ENCODE measurements around the gene TBC1D9. TPM values are rescaled to one million over a fixed set of nuclear protein-coding genes. Genes with fewer than 3 reads are reported as not detected.
"Not testable (repeated sequence)": the region's sequence is repeated elsewhere in the genome, so short reads cannot be mapped to it uniquely, and the experiment has no call there.

TBC1D9 gene
- total RNA-seq, result under 1 TPM; 0.05 to 0.33 TPM

GRCh38 chr4:140756319-140757231, at the start of gene TBC1D9:
Gene TBC1D9 (minus strand): TSS chr4:140756385. CDS start chr4:140756045, 340 bp downstream.
- ATAC-seq (peak; percentile 39 to 53), DNase-seq (ENCODE audit: low spot score) (no peak)
- Mint-ChIP-seq H3K4me3 (no peak within 1 kb of the TSS), H3K4me1 (ENCODE audit: low read depth in 2 of 2) (no peaks in the 10 kb centered on the region), H3K9me3 (peaks cover 4% of the 10 kb centered on the region), H3K36me3 (peaks cover 5% of the 10 kb centered on the region), H3K27ac (no peak within 1 kb of the TSS), H3K27me3 (peaks cover 27 to 50% of the 10 kb centered on the region in 2 donors)

GRCh38 chr4:140805293-140805692, 49.1 kb upstream of the TBC1D9 start:
- H3K4me1 Mint-ChIP-seq (ENCODE audit: low read depth in 2 of 2), result no peaks in the 10 kb centered on the region
- H3K27me3 Mint-ChIP-seq, result peaks cover 17 to 31% of the 10 kb centered on the region in 2 donors

GRCh38 chr4:140802591-140802990, 46.4 kb upstream of the TBC1D9 start:
- H3K36me3 Mint-ChIP-seq, result no peaks in the 10 kb centered on the region
- ATAC-seq (no peak), DNase-seq (ENCODE audit: low spot score) (no peak)
- H3K4me1 Mint-ChIP-seq (ENCODE audit: low read depth in 2 of 2), result no peaks in the 10 kb centered on the region
- peaks cover 15 to 26% of the 10 kb centered on the region in 2 donors for H3K27me3 Mint-ChIP-seq
- no peaks in the 10 kb centered on the region for H3K9me3 Mint-ChIP-seq
- no peak overlapping the region for H3K4me3 Mint-ChIP-seq
- H3K27ac Mint-ChIP-seq, result no peak overlapping the region

More at GRCh38 chr4:140805293-140805692, 49.1 kb upstream of the TBC1D9 start:
- Mint-ChIP-seq H3K36me3 (no peaks in the 10 kb centered on the region), H3K27ac (no peak overlapping the region), H3K9me3 (no peaks in the 10 kb centered on the region), H3K4me3 (no peak overlapping the region)
- DNase-seq (ENCODE audit: low spot score) (no peak), ATAC-seq (no peak)

DNA sequence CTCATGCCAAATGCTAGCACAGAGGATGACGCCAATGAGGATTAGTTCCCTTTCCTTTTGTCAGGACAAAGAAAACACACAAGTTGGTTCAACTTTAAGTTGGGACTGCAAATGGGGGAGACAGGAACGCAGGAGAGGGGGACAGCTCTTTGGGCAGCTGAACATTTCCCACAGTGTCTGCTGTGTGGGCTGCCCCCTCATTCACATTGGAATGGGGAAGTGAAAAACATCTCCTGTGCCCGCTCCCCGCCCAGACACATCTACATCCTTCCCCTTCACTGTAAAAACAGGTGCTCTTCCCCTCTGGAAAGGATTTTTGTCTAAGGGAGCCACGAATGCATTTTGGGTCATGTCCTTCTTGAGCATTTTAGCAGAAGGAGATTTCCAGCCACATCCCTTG, 44.5 kb upstream of the TBC1D9 start:
- Mint-ChIP-seq H3K4me3 (no peak overlapping the region), H3K9me3 (no peaks in the 10 kb centered on the region), H3K27ac (no peak overlapping the region), H3K36me3 (no peaks in the 10 kb centered on the region), H3K4me1 (ENCODE audit: low read depth in 2 of 2) (no peaks in the 10 kb centered on the region), H3K27me3 (peaks cover 15 to 20% of the 10 kb centered on the region in 2 donors)
- DNase-seq (ENCODE audit: low spot score), result no peak
- ATAC-seq, result no peak

DNA sequence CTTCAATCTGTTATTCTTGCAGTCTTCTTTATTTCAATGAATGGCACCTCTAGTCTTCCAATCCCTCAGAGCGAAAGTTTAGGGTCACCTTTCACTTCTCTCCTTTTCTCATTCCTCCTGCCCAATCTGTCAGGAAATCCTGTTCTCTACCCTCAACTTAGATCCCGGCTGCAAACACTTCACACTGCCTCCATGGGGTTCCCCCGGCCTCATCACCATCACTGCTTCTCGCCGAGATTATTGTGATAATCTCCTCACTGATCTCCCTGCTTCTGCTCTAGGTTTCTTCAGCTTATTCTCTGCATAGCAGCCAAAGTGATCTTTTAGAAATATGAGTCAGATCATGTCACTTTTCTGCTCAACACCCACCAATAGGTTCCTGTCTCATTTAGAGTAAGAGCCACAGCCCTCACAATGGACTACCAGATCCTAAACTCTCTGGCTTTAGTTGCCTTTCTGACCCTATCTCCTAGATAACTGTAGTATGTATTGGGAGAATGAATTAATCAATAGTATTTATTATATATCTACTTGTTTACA, 43.6 kb upstream of the TBC1D9 start:
- H3K36me3 Mint-ChIP-seq, result no peaks in the 10 kb centered on the region

DNA sequence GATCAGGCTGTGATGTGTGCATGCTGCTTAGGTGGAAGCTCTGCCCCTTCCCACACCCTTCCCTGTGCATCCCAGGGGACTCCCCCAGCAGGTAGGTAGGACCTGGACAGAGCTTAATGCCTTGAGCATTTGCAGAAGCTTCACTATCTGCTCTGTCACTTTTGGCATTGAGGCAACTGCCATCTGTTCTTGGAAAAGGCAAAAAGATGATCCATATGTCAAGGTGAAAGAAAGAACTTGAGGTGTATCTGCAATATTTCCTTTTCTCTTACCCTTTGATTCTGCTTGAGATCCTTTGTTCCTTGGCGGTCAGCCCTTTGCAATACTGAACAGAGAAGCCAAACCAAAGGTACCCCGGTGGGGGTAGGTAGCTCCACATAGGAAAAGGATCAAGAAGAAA, 37.1 kb upstream of the TBC1D9 start:
- Mint-ChIP-seq H3K27me3 (peaks cover 0 to 2% of the 10 kb centered on the region in 2 donors), H3K27ac (no peak overlapping the region), H3K36me3 (no peaks in the 10 kb centered on the region), H3K4me1 (ENCODE audit: low read depth in 2 of 2) (no peaks in the 10 kb centered on the region), H3K9me3 (no peaks in the 10 kb centered on the region), H3K4me3 (no peak overlapping the region)
- ATAC-seq, result no peak
- no peak for DNase-seq (ENCODE audit: low spot score)

More for the DNA sequence above, 43.6 kb upstream of the TBC1D9 start:
- no peak for ATAC-seq
- no peak overlapping the region for H3K27ac Mint-ChIP-seq
- peaks cover 11 to 15% of the 10 kb centered on the region in 2 donors for H3K27me3 Mint-ChIP-seq
- no peak overlapping the region for H3K4me3 Mint-ChIP-seq
- no peaks in the 10 kb centered on the region for H3K9me3 Mint-ChIP-seq
- DNase-seq (ENCODE audit: low spot score), result no peak
- H3K4me1 Mint-ChIP-seq (ENCODE audit: low read depth in 2 of 2), result no peaks in the 10 kb centered on the region

DNA sequence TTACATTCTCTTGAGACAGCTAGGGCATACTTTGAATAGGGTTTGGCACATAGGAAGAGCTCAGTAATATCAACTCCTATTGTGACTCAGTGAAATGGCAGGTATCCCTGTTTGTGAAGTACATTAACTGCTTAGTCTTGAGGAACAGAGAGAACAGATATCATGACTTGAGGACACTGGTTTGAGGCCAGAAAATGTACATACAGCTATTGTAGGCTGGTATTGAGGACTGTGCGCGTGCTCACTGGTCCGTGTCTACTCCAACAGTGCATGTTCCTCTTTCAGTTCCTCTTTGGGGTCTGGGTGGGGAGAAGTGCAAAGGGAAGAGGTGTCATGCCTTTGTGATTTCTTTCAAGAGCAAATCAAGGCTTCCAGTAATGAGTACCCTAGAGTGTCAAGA, 34.6 kb upstream of the TBC1D9 start:
- Mint-ChIP-seq H3K4me1 (ENCODE audit: low read depth in 2 of 2) (no peaks in the 10 kb centered on the region), H3K9me3 (peaks cover 3% of the 10 kb centered on the region), H3K27ac (no peak overlapping the region), H3K4me3 (no peak overlapping the region), H3K27me3 (peaks cover 0 to 1% of the 10 kb centered on the region in 2 donors), H3K36me3 (no peaks in the 10 kb centered on the region)
- no peak for ATAC-seq
- DNase-seq (ENCODE audit: low spot score), result no peak

DNA sequence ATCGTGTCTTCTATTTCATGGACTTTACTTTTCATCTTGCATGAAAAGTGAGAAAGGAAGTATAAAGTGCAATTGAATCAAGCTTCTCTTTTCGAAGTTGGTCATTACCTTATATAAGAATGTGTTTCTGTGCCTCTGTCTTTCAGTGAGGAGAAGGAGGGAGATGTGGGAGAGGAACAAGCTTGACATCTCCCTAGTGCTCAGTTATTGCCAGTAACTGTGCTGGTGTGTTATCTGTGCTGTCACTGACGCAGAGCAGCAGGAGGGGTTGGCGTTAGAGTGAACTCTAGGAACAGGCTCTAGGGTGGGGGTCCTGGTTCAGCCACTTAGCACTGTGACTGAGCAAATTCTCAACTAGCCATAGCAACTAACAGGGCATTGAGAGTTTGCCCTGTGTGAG, 34.0 kb upstream of the TBC1D9 start:
- ATAC-seq, result no peak
- Mint-ChIP-seq H3K27me3 (peaks cover 0 to 2% of the 10 kb centered on the region in 2 donors), H3K36me3 (no peaks in the 10 kb centered on the region), H3K4me1 (ENCODE audit: low read depth in 2 of 2) (no peaks in the 10 kb centered on the region), H3K9me3 (peaks cover 3% of the 10 kb centered on the region), H3K27ac (no peak overlapping the region), H3K4me3 (no peak overlapping the region)
- no peak for DNase-seq (ENCODE audit: low spot score)

DNA sequence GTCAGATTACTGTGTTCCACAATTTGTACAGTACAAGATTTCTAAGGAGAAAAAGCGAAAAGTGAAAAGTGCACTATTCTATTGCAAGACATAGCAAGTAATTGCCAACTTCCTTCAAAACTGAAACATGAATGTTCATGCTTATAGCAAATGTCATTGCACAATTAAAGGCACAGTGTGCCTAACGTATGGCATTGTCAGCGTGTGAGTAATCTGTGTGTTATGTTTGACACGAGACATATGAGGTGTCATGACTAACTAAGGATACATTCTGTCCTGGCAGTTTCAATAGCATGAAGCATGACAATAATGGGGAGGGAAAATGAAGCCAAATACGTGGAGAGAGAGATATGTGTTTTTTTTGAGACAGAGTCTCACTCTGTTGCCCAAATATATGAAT, 33.6 kb upstream of the TBC1D9 start:
- Mint-ChIP-seq H3K27ac (no peak overlapping the region), H3K4me3 (no peak overlapping the region), H3K9me3 (peaks cover 3% of the 10 kb centered on the region), H3K4me1 (ENCODE audit: low read depth in 2 of 2) (no peaks in the 10 kb centered on the region), H3K36me3 (no peaks in the 10 kb centered on the region), H3K27me3 (peaks cover 0 to 2% of the 10 kb centered on the region in 2 donors)
- ATAC-seq (no peak), DNase-seq (ENCODE audit: low spot score) (no peak)

DNA sequence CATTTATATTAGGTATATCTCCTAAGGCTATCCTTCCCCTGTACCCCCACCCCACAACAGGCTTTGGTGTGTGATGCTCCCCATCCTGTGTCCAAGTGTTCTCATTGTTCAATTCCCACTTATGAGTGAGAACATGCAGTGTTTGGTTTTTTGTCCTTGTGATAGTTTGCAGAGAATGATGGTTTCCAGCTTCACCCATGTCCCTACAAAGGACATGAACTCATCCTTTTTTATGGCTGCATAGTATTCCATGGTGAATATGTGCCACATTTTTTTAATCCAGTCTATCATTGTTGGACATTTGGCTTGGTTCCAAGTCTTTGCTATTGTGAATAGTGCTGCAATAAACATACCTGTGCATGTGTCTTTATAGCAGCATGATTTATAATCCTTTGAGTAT, 26.6 kb upstream of the TBC1D9 start:
- not testable (repeated sequence) for H3K4me1 Mint-ChIP-seq (ENCODE audit: low read depth in 2 of 2); H3K36me3 Mint-ChIP-seq; H3K9me3 Mint-ChIP-seq; H3K27me3 Mint-ChIP-seq; ATAC-seq; H3K27ac Mint-ChIP-seq; H3K4me3 Mint-ChIP-seq; DNase-seq (ENCODE audit: low spot score)

GRCh38 chr4:140781596-140781995, 25.4 kb upstream of the TBC1D9 start:
- Mint-ChIP-seq H3K4me1 (ENCODE audit: low read depth in 2 of 2) (no peaks in the 10 kb centered on the region), H3K9me3 (no peaks in the 10 kb centered on the region), H3K4me3 (no peak overlapping the region), H3K27ac (no peak overlapping the region), H3K36me3 (no peaks in the 10 kb centered on the region), H3K27me3 (peaks cover 0 to 2% of the 10 kb centered on the region in 2 donors)
- no peak for DNase-seq (ENCODE audit: low spot score)
- ATAC-seq, result no peak

- Mint-ChIP-seq H3K36me3 (no peaks in the 10 kb centered on the region), H3K9me3 (peaks cover 4% of the 10 kb centered on the region), H3K4me3 (no peak overlapping the region), H3K27ac (no peak overlapping the region), H3K27me3 (peaks cover 8 to 9% of the 10 kb centered on the region in 2 donors), H3K4me1 (ENCODE audit: low read depth in 2 of 2) (no peaks in the 10 kb centered on the region)
- no peak for ATAC-seq
- no peak for DNase-seq (ENCODE audit: low spot score)
Observed at GRCh38 chr4:140777894-140778293, 21.7 kb upstream of the TBC1D9 start.

DNA sequence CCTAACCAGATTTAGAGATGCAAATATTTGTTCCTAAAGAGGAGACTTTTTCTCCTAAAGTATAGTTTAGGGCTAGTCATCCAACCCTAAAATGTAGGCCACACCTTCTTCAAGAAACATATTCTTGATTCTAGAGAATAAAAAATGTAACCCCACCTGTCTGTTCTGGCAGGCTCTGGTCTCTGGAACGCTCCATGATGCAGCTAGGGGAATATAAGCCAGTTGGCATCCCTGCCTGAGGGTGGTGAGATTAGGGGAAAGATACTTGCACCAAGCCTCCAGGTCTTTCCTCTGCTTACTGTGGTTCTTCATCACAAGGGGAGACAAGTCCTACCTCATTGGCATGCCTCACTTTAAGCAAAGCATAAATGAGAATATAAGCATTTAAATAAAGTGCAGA, 21.2 kb upstream of the TBC1D9 start:
- no peaks in the 10 kb centered on the region for H3K36me3 Mint-ChIP-seq
- H3K4me1 Mint-ChIP-seq (ENCODE audit: low read depth in 2 of 2), result no peaks in the 10 kb centered on the region
- peaks cover 4% of the 10 kb centered on the region for H3K9me3 Mint-ChIP-seq
- no peak overlapping the region for H3K4me3 Mint-ChIP-seq
- DNase-seq (ENCODE audit: low spot score) (no peak), ATAC-seq (no peak)
- H3K27ac Mint-ChIP-seq, result no peak overlapping the region
- H3K27me3 Mint-ChIP-seq, result peaks cover 8 to 10% of the 10 kb centered on the region in 2 donors

GRCh38 chr4:140776556-140776955, 20.4 kb upstream of the TBC1D9 start:
- Mint-ChIP-seq H3K36me3 (no peaks in the 10 kb centered on the region), H3K4me1 (ENCODE audit: low read depth in 2 of 2) (no peaks in the 10 kb centered on the region), H3K4me3 (no peak overlapping the region), H3K27me3 (peaks cover 8 to 10% of the 10 kb centered on the region in 2 donors), H3K27ac (no peak overlapping the region), H3K9me3 (peaks cover 4% of the 10 kb centered on the region)
- DNase-seq (ENCODE audit: low spot score), result no peak
- ATAC-seq, result no peak

All from natural killer cell treated with Interleukin-12 subunit alpha and Interleukin-12 subunit beta and Interleukin-15 and Interleukin-18, amount 100 ng/mL, for 72 hours (primary cell).